Measurements from ENCODE around the gene OR2S2. TPM values are rescaled to one million over a fixed set of nuclear protein-coding genes. Genes with fewer than 3 reads are reported as not detected.
"Not testable (repeated sequence)": the region's sequence is repeated elsewhere in the genome, so short reads cannot be mapped to it uniquely, and the experiment has no call there.

The OR2S2 gene
- total and polyA plus RNA-seq, 9 donors: 0.11 TPM; not detected in 8

GRCh38 chr9:35935261-35935660, 22.7 kb downstream of the OR2S2 start:
- Histone ChIP-seq H3K4me1 (ENCODE audit: control insufficient read depth, insufficient read depth, low read length) (no peaks in the 10 kb centered on the region), H3K36me3 (ENCODE audit: control insufficient read depth, insufficient read depth, low read length) (no peaks in the 10 kb centered on the region), H3K9me3 (replicated peaks; ENCODE audit: control insufficient read depth, low read depth, low read length) (no peaks in the 10 kb centered on the region), H3K27me3 (ENCODE audit: control insufficient read depth, insufficient read depth, low read length) (no peaks in the 10 kb centered on the region), H3K27ac (ENCODE audit: low read length) (no peak overlapping the region), H3K4me3 (ENCODE audit: low read length) (no peak overlapping the region)
- no peak for DNase-seq
- no CpG with 5 or more reads among the region's 4 CpGs for WGBS (ENCODE audit: insufficient coverage)

- H3K4me1 ChIP-seq (ENCODE audit: control insufficient read depth, insufficient read depth, low read length): not testable (repeated sequence)
These were observed 23.9 kb downstream of the OR2S2 start for GRCh38 chr9:35934069-35934468.

DNA sequence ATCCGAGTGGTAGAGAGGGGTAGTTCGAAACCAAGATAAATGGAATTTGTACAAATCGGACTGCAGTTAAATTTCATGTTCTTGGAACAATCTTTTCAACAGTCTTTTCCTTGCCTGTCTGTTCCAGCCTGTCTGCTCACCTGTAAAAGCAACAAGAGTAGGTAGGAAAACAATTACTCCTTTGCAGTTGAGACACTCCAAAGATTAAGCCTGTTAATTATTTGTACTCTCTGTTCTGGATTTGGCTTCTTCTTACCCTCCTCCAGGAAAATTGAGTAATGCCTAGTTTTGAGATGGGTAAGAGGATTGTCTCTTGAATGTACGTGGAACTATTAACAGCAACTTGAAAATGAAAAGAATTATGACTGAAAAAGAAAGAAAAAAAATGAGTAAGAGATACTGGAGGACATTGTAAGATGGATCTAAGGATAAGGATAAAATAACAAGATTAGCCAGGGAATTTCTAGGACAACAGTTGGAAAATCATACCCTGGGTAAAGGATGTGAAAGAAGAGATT, 24.3 kb downstream of the OR2S2 start:
- Histone ChIP-seq H3K4me1 (ENCODE audit: control insufficient read depth, insufficient read depth, low read length) (no peaks in the 10 kb centered on the region), H3K9me3 (replicated peaks; ENCODE audit: control insufficient read depth, low read depth, low read length) (no peaks in the 10 kb centered on the region), H3K36me3 (ENCODE audit: control insufficient read depth, insufficient read depth, low read length) (no peaks in the 10 kb centered on the region), H3K4me3 (ENCODE audit: low read length) (no peak overlapping the region), H3K27ac (ENCODE audit: low read length) (no peak overlapping the region), H3K27me3 (ENCODE audit: control insufficient read depth, insufficient read depth, low read length) (no peaks in the 10 kb centered on the region)
- DNase-seq: no peak
- no CpG with 5 or more reads among the region's 4 CpGs for WGBS (ENCODE audit: insufficient coverage)

More at GRCh38 chr9:35934069-35934468, 23.9 kb downstream of the OR2S2 start:
- not testable (repeated sequence) for H3K36me3 ChIP-seq (ENCODE audit: control insufficient read depth, insufficient read depth, low read length); H3K27me3 ChIP-seq (ENCODE audit: control insufficient read depth, insufficient read depth, low read length); H3K4me3 ChIP-seq (ENCODE audit: low read length); H3K9me3 ChIP-seq (replicated peaks; ENCODE audit: control insufficient read depth, low read depth, low read length); H3K27ac ChIP-seq (ENCODE audit: low read length); DNase-seq
- WGBS (ENCODE audit: insufficient coverage): 100% methylated on average over 2 of the region's 6 CpGs

GRCh38 chr9:35932735-35933134, 25.2 kb downstream of the OR2S2 start:
- H3K4me1 ChIP-seq (ENCODE audit: control insufficient read depth, insufficient read depth, low read length): no peaks in the 10 kb centered on the region
- H3K4me3 ChIP-seq (ENCODE audit: low read length): no peak overlapping the region
- no peak overlapping the region for H3K27ac ChIP-seq (ENCODE audit: low read length)
- H3K27me3 ChIP-seq (ENCODE audit: control insufficient read depth, insufficient read depth, low read length): no peaks in the 10 kb centered on the region
- H3K9me3 ChIP-seq (replicated peaks; ENCODE audit: control insufficient read depth, low read depth, low read length): no peaks in the 10 kb centered on the region
- DNase-seq: no peak
- WGBS (ENCODE audit: insufficient coverage): 100% methylated on average over 1 of the region's 3 CpGs
- H3K36me3 ChIP-seq (ENCODE audit: control insufficient read depth, insufficient read depth, low read length): no peaks in the 10 kb centered on the region

DNA sequence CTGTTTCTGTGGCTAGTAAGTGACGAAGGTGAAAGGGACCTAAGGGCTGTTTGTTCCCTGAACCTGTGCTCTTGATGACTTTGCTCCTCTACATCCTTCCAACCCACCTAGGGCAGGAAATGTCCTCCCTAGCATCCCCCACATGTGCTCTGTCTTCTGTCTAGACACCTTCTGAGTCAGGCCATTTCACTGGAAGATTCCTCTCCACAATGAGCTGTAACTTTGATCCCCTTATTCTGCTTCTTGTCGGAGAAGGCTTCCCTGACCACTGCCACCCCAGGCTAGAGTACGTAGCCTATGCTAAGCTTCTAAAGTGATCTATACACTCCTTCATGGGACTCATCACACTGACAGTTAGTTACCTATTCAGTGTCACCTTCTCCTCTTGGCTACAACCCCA, 27.0 kb downstream of the OR2S2 start:
- H3K9me3 ChIP-seq (replicated peaks; ENCODE audit: control insufficient read depth, low read depth, low read length): no peaks in the 10 kb centered on the region
- H3K4me1 ChIP-seq (ENCODE audit: control insufficient read depth, insufficient read depth, low read length): no peaks in the 10 kb centered on the region
- 93% methylated on average over 3 of the region's 3 CpGs for WGBS (ENCODE audit: insufficient coverage)
- DNase-seq: no peak
- no peaks in the 10 kb centered on the region for H3K27me3 ChIP-seq (ENCODE audit: control insufficient read depth, insufficient read depth, low read length)
- H3K27ac ChIP-seq (ENCODE audit: low read length): no peak overlapping the region
- no peaks in the 10 kb centered on the region for H3K36me3 ChIP-seq (ENCODE audit: control insufficient read depth, insufficient read depth, low read length)
- H3K4me3 ChIP-seq (ENCODE audit: low read length): no peak overlapping the region

DNA sequence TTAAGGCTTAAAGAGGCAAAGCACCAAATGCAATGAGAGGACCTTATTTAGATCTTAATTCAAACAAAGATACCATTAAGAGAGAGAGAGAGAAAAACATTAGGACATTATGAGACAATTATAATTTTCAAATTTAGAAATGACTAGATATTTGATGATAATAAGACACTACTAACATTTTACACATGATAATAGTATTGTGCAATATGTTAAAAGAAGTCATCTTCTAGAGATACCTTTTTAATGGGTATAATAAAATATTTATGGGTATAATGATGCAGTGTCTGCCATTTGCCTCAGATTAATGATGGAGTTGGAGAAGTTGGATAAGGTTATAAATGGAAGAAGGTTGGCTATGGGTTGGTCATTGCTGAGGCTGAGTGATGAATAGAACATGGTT, 27.4 kb downstream of the OR2S2 start:
- Histone ChIP-seq H3K9me3 (replicated peaks; ENCODE audit: control insufficient read depth, low read depth, low read length) (no peaks in the 10 kb centered on the region), H3K36me3 (ENCODE audit: control insufficient read depth, insufficient read depth, low read length) (no peaks in the 10 kb centered on the region), H3K27me3 (ENCODE audit: control insufficient read depth, insufficient read depth, low read length) (no peaks in the 10 kb centered on the region), H3K4me3 (ENCODE audit: low read length) (no peak overlapping the region), H3K27ac (ENCODE audit: low read length) (no peak overlapping the region), H3K4me1 (ENCODE audit: control insufficient read depth, insufficient read depth, low read length) (no peaks in the 10 kb centered on the region)
- DNase-seq: no peak

DNA sequence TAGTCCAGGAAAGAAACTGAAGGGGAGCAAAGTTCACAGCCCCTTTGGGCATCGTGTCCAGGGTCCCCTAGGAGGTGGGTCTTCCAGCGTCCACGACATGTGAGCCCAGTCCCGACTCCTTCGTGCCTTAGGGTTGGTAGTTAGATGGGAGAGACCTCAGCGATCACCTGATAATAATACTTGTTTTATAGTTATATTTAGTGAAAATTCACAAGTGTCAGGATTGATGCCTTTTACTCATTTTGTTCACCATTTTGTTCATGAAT, 28.6 kb downstream of the OR2S2 start:
- H3K9me3 ChIP-seq (replicated peaks; ENCODE audit: control insufficient read depth, low read depth, low read length): no peaks in the 10 kb centered on the region
- DNase-seq: no peak
- WGBS (ENCODE audit: insufficient coverage): 50% methylated on average over 1 of the region's 6 CpGs
- H3K36me3 ChIP-seq (ENCODE audit: control insufficient read depth, insufficient read depth, low read length): no peaks in the 10 kb centered on the region
- H3K4me1 ChIP-seq (ENCODE audit: control insufficient read depth, insufficient read depth, low read length): no peaks in the 10 kb centered on the region
- H3K27me3 ChIP-seq (ENCODE audit: control insufficient read depth, insufficient read depth, low read length): no peaks in the 10 kb centered on the region
- no peak overlapping the region for H3K27ac ChIP-seq (ENCODE audit: low read length)
- no peak overlapping the region for H3K4me3 ChIP-seq (ENCODE audit: low read length)

DNA sequence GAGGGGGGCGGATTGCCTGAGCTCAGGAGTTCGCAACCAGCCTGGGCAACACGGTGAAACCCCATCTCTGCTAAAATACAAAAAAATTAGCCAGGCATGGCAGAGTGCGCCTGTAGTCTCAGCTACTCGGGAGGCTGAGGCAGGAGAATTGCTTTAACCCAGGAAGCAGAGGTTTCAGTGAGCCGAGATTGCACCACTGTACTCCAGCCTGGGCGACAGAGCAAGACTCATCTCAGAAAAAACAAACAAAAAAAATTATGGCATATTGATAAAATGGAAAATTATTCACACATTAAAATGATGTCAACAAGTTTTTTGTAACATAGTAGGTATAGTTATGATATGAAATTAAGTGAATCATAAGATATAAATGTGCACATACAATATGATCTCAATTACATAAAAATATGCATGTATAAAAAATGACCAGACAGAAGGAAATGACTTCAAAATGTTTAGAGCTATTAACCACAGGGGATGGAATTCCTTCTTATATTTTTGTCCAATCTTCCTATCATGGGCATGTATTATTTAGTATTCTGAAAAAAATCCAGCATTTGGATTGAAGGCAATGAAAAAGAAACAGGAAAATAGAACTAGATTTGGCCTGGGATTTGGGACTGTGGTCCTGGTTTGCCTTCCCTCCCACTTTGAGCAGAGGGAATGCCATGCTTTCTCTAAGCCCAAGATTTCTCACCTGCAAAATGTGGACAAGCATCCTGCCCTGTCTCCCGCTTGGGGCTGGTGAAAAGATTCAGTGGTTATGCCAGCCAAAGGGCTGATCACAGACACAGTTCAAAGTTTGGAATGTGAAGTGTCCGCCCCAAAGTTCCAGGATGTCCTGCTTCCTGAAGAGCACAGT, 29.1 kb downstream of the OR2S2 start:
- Histone ChIP-seq H3K4me1 (ENCODE audit: control insufficient read depth, insufficient read depth, low read length) (no peaks in the 10 kb centered on the region), H3K36me3 (ENCODE audit: control insufficient read depth, insufficient read depth, low read length) (no peaks in the 10 kb centered on the region), H3K27me3 (ENCODE audit: control insufficient read depth, insufficient read depth, low read length) (no peaks in the 10 kb centered on the region), H3K9me3 (replicated peaks; ENCODE audit: control insufficient read depth, low read depth, low read length) (no peaks in the 10 kb centered on the region), H3K27ac (ENCODE audit: low read length) (no peak overlapping the region), H3K4me3 (ENCODE audit: low read length) (no peak overlapping the region)
- no peak for DNase-seq
- WGBS (ENCODE audit: insufficient coverage): 81% methylated on average over 6 of the region's 9 CpGs

- no peak overlapping the region for H3K27ac ChIP-seq (ENCODE audit: low read length)
- H3K4me3 ChIP-seq (ENCODE audit: low read length): no peak overlapping the region
- WGBS (ENCODE audit: insufficient coverage): 65% methylated on average over 8 of the region's 9 CpGs
- no peaks in the 10 kb centered on the region for H3K9me3 ChIP-seq (replicated peaks; ENCODE audit: control insufficient read depth, low read depth, low read length)
- H3K27me3 ChIP-seq (ENCODE audit: control insufficient read depth, insufficient read depth, low read length): no peaks in the 10 kb centered on the region
- no peak for DNase-seq
- peaks cover 7% of the 10 kb centered on the region for H3K4me1 ChIP-seq (ENCODE audit: control insufficient read depth, insufficient read depth, low read length)
- H3K36me3 ChIP-seq (ENCODE audit: control insufficient read depth, insufficient read depth, low read length): no peaks in the 10 kb centered on the region
These were observed 33.8 kb downstream of the OR2S2 start for GRCh38 chr9:35923927-35924763.

DNA sequence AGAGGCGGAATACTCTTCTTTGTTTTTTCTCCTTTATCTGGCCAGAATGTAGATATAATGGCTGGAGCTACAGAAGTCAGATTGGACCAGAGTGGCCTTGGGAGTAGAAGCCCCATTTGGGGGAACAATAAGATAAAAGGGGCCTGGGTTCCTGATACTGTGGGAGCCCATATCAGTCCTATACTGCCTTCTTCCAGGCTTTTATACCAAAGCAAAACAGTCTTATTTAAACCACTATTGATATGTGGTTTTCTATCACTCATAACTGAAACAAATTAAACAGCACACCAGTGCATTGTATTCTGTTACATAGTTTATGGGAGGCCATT, 34.4 kb downstream of the OR2S2 start:
- no peak overlapping the region for H3K27ac ChIP-seq (ENCODE audit: low read length)

More for the DNA sequence above, 34.4 kb downstream of the OR2S2 start:
- peaks cover 7% of the 10 kb centered on the region for H3K4me1 ChIP-seq (ENCODE audit: control insufficient read depth, insufficient read depth, low read length)
- no peak overlapping the region for H3K4me3 ChIP-seq (ENCODE audit: low read length)
- no peaks in the 10 kb centered on the region for H3K36me3 ChIP-seq (ENCODE audit: control insufficient read depth, insufficient read depth, low read length)
- H3K27me3 ChIP-seq (ENCODE audit: control insufficient read depth, insufficient read depth, low read length): no peaks in the 10 kb centered on the region
- no CpG with 5 or more reads among the region's 1 CpG for WGBS (ENCODE audit: insufficient coverage)
- no peaks in the 10 kb centered on the region for H3K9me3 ChIP-seq (replicated peaks; ENCODE audit: control insufficient read depth, low read depth, low read length)
- DNase-seq: no peak

All from muscle of leg (tissue), 11 donors.